Measurements from ENCODE around the gene SRCAP.

Gene SRCAP

GRCh38 chr16:30698816-30699614, at the start of gene SRCAP (continued):
- TF ChIP-seq ZNF362 (tag by site-specific recombination; IDR thresholded peaks at IDR 0.05) (no peak), GLI2 (tag by site-specific recombination; IDR thresholded peaks at IDR 0.05; ENCODE audit: borderline replicate concordance, low read depth) (no peak), ZNF398 (tag by site-specific recombination; IDR thresholded peaks at IDR 0.05) (no peak), ZNF664 (tag by site-specific recombination; IDR thresholded peaks at IDR 0.05) (no peak; the same call in 1 of the 2 replicates), SCRT2 (tag by site-specific recombination; IDR thresholded peaks at IDR 0.05) (no peak), ZNF521 (tag by site-specific recombination; IDR thresholded peaks at IDR 0.05) (no peak), KLF17 (tag by site-specific recombination; IDR thresholded peaks at IDR 0.05) (peak; percentile 14; the same call in 1 of the 2 replicates), PRDM1 (tag by site-specific recombination; IDR thresholded peaks at IDR 0.05) (peak; percentile 75; the same call in 1 of the 2 replicates), ZNF223 (tag by site-specific recombination; IDR thresholded peaks at IDR 0.05) (no peak), ZFP37 (tag by site-specific recombination; IDR thresholded peaks at IDR 0.05) (no peak), SCRT1 (tag by site-specific recombination; IDR thresholded peaks at IDR 0.05; ENCODE audit: borderline replicate concordance) (no peak), ZNF580 (tag by site-specific recombination; IDR thresholded peaks at IDR 0.05) (peak; percentile 87), ZNF132 (tag by site-specific recombination; IDR thresholded peaks at IDR 0.05; ENCODE audit: borderline replicate concordance) (no peak), ZNF350 (tag by site-specific recombination; IDR thresholded peaks at IDR 0.05) (no peak), TRIM28 (IDR thresholded peaks at IDR 0.05; ENCODE audit: borderline replicate concordance, low read length) (peak; percentile 60; the same call in 1 of the 2 replicates), PRDM4 (tag by site-specific recombination; IDR thresholded peaks at IDR 0.05) (peak; percentile 27), ZBTB26 (tag by site-specific recombination; optimal IDR thresholded peaks at IDR 0.05) (no peak), CTCF (tag by site-specific recombination; IDR thresholded peaks at IDR 0.05) (no peak), ZBTB10 (tag by site-specific recombination; IDR thresholded peaks at IDR 0.05) (no peak; the same call in 1 of the 2 replicates), HOXA7 (CRISPR knock-in tag; IDR thresholded peaks at IDR 0.05; ENCODE audit: borderline replicate concordance) (no peak), ZIC2 (tag by site-specific recombination; IDR thresholded peaks at IDR 0.05) (peak; percentile 42; the same call in 1 of the 2 replicates), ZBTB1 (tag by site-specific recombination; IDR thresholded peaks at IDR 0.05) (peak; percentile 93), ZFHX2 (tag by site-specific recombination; conservative IDR thresholded peaks at IDR 0.05) (peak; percentile 97), ZNF514 (tag by site-specific recombination; IDR thresholded peaks at IDR 0.05) (no peak), ZNF777 (tag by site-specific recombination; IDR thresholded peaks at IDR 0.05; ENCODE audit: borderline replicate concordance) (0 out of 2 replicates have a peak, but pooled peaks have one; percentile 19)

Measured in HEK293 (cell line).